ENCODE data around the gene BEGAIN.

Gene BEGAIN

GRCh38 chr14:100577986-100578431 is 9.2 kb downstream of the BEGAIN start:
- no peak for TF ChIP-seq POLR2A (IDR thresholded peaks at IDR 0.05; ENCODE audit: extremely low read depth, insufficient read length)
- no peak for TF ChIP-seq MYC (IDR thresholded peaks at IDR 0.05; ENCODE audit: low read depth, low read length)
- TF ChIP-seq CTCF (IDR thresholded peaks at IDR 0.05; ENCODE audit: low read depth, low read length): no peak
- no peak for TF ChIP-seq MAX (IDR thresholded peaks at IDR 0.05; ENCODE audit: low read depth, low read length)
- DNase-seq (ENCODE audit: low read depth): no peak
- no peak overlapping the region for H3K4me3 ChIP-seq (ENCODE audit: low read depth, low read length)

- TF ChIP-seq CTCF (IDR thresholded peaks at IDR 0.05; ENCODE audit: low read depth, low read length): no peak
- no peak for TF ChIP-seq POLR2A (IDR thresholded peaks at IDR 0.05; ENCODE audit: extremely low read depth, insufficient read length)
- TF ChIP-seq MAX (IDR thresholded peaks at IDR 0.05; ENCODE audit: low read depth, low read length): no peak
- no peak for TF ChIP-seq MYC (IDR thresholded peaks at IDR 0.05; ENCODE audit: low read depth, low read length)
- DNase-seq (ENCODE audit: low read depth): no peak
- no peak overlapping the region for H3K4me3 ChIP-seq (ENCODE audit: low read depth, low read length)
Measured at GRCh38 chr14:100577321-100577985, 9.8 kb downstream of the BEGAIN start.

- no peak for TF ChIP-seq MYC (IDR thresholded peaks at IDR 0.05; ENCODE audit: low read depth, low read length)
- no peak overlapping the region for H3K4me3 ChIP-seq (ENCODE audit: low read depth, low read length)
- no peak for DNase-seq (ENCODE audit: low read depth)
Measured at GRCh38 chr14:100576091-100577085, 10.8 kb downstream of the BEGAIN start.

GRCh38 chr14:100575266-100575995 is 11.8 kb downstream of the BEGAIN start:
- DNase-seq (ENCODE audit: low read depth): no peak
- TF ChIP-seq MAX (IDR thresholded peaks at IDR 0.05; ENCODE audit: low read depth, low read length) (no peak), MYC (IDR thresholded peaks at IDR 0.05; ENCODE audit: low read depth, low read length) (no peak), POLR2A (IDR thresholded peaks at IDR 0.05; ENCODE audit: extremely low read depth, insufficient read length) (no peak), CTCF (IDR thresholded peaks at IDR 0.05; ENCODE audit: low read depth, low read length) (no peak)
- H3K4me3 ChIP-seq (ENCODE audit: low read depth, low read length): no peak overlapping the region

GRCh38 chr14:100574642-100575031 is 12.6 kb downstream of the BEGAIN start:
- H3K4me3 ChIP-seq (ENCODE audit: low read depth, low read length): no peak overlapping the region
- TF ChIP-seq MAX (IDR thresholded peaks at IDR 0.05; ENCODE audit: low read depth, low read length): no peak
- no peak for TF ChIP-seq CTCF (IDR thresholded peaks at IDR 0.05; ENCODE audit: low read depth, low read length)
- no peak for TF ChIP-seq MYC (IDR thresholded peaks at IDR 0.05; ENCODE audit: low read depth, low read length)
- no peak for TF ChIP-seq POLR2A (IDR thresholded peaks at IDR 0.05; ENCODE audit: extremely low read depth, insufficient read length)
- DNase-seq (ENCODE audit: low read depth): no peak

Data from NB4 (cell line).